HuH-7 (cell line): Measurements from ENCODE around the gene LRRC4C.
"Not testable (repeated sequence)": the region's sequence is repeated elsewhere in the genome, so short reads cannot be mapped to it uniquely, and the experiment has no call there.

Source experiments
- DNase-seq: peaks from one replicate; pipeline ENCODE4 v3.0.0; 2011; ENCODE audit warnings: low spot score

Gene LRRC4C

GRCh38 chr11:40688369-40688768 lies 771.1 kb downstream of the LRRC4C start:
- no peak for DNase-seq

GRCh38 chr11:40686765-40687164 lies 772.7 kb downstream of the LRRC4C start:
- no peak for DNase-seq

GRCh38 chr11:40683010-40683409 lies 776.4 kb downstream of the LRRC4C start:
- DNase-seq, result no peak

- no peak for DNase-seq
These were observed 780.2 kb downstream of the LRRC4C start for GRCh38 chr11:40679276-40679675.

GRCh38 chr11:40647295-40647694 lies 812.2 kb downstream of the LRRC4C start:
- no peak for DNase-seq

GRCh38 chr11:40642284-40642683 lies 817.2 kb downstream of the LRRC4C start:
- no peak for DNase-seq

- no peak for DNase-seq
These were observed 839.8 kb downstream of the LRRC4C start for GRCh38 chr11:40619654-40620053.

GRCh38 chr11:40606800-40607199 lies 852.7 kb downstream of the LRRC4C start:
- DNase-seq, result no peak

GRCh38 chr11:40602866-40603552 lies 856.4 kb downstream of the LRRC4C start:
- DNase-seq, result no peak

GRCh38 chr11:40597546-40598113 lies 861.8 kb downstream of the LRRC4C start:
- no peak for DNase-seq

- DNase-seq, result no peak
These were observed 886.1 kb downstream of the LRRC4C start for GRCh38 chr11:40573254-40573891.

- DNase-seq, result no peak
These were observed 889.4 kb downstream of the LRRC4C start for GRCh38 chr11:40569947-40570531.

- DNase-seq, result no peak
These were observed 892.1 kb downstream of the LRRC4C start for GRCh38 chr11:40567392-40567791.

GRCh38 chr11:40544162-40544561 lies 915.3 kb downstream of the LRRC4C start:
- no peak for DNase-seq

- DNase-seq, result no peak
These were observed 916.6 kb downstream of the LRRC4C start for GRCh38 chr11:40542821-40543220.

GRCh38 chr11:40537734-40538133 lies 921.7 kb downstream of the LRRC4C start:
- no peak for DNase-seq

- DNase-seq, result not testable (repeated sequence)
These were observed 937.4 kb downstream of the LRRC4C start for GRCh38 chr11:40522080-40522479.

GRCh38 chr11:40517122-40517521 lies 942.3 kb downstream of the LRRC4C start:
- no peak for DNase-seq

- DNase-seq, result no peak
These were observed 945.3 kb downstream of the LRRC4C start for GRCh38 chr11:40514124-40514523.

GRCh38 chr11:40513281-40513680 lies 946.2 kb downstream of the LRRC4C start:
- DNase-seq, result no peak

- DNase-seq, result no peak
These were observed 951.1 kb downstream of the LRRC4C start for GRCh38 chr11:40508303-40508702.

GRCh38 chr11:40506226-40506625 lies 953.2 kb downstream of the LRRC4C start:
- no peak for DNase-seq

GRCh38 chr11:40491341-40491740 lies 968.1 kb downstream of the LRRC4C start:
- no peak for DNase-seq
